HG02870 (cell line): ENCODE measurements around the gene GSX2.
"Not testable (repeated sequence)": the region's sequence is repeated elsewhere in the genome, so short reads cannot be mapped to it uniquely, and the experiment has no call there.

Experiments
- ATAC-seq: cut with Tn5 transposase; IDR thresholded peaks from one replicate; pipeline ENCODE4 v1.9.1; 2021; ENCODE audit warnings: mild to moderate bottlenecking, moderate library complexity; ENCODE audit not compliant: unreplicated experiment

GSX2 gene

DNA sequence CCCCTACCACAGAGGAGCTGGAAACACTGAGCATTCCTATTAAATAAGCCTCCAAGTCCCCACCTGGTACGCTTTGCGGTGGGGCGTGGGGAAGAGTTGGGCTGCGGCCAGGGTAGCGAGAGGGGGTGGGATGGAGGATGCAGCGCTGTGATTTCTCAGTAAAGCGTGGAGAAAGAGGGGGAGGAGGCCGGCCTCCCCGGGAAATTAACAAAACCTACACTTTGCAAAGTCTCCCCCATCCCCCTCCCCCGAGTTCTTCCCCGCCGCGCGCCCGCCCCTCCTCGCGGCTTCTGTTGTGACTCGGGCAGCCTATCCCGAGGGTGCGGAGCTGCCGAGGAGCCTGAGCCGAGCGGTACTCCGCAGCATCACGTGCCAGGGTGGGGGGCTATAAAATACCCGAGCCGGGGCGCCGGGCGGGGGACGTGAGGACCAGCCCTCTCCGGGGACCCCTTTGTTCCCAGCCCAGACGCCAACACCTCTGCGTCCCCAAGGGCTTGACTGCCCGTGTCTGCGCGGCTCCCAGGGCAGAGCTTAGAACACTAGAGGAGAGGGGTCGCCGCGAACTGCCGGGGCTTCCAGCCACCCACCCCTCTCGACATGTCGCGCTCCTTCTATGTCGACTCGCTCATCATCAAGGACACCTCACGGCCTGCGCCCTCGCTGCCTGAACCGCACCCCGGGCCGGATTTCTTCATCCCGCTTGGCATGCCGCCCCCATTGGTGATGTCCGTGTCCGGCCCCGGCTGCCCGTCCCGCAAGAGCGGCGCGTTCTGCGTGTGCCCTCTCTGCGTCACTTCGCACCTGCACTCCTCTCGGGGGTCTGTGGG is at the start of gene GSX2:
Gene GSX2, plus strand, starts transcription at position 416 of the 827 bp plus-strand sequence. Its CDS starts 182 bp downstream, at position 598.
- ATAC-seq, result no peak

DNA sequence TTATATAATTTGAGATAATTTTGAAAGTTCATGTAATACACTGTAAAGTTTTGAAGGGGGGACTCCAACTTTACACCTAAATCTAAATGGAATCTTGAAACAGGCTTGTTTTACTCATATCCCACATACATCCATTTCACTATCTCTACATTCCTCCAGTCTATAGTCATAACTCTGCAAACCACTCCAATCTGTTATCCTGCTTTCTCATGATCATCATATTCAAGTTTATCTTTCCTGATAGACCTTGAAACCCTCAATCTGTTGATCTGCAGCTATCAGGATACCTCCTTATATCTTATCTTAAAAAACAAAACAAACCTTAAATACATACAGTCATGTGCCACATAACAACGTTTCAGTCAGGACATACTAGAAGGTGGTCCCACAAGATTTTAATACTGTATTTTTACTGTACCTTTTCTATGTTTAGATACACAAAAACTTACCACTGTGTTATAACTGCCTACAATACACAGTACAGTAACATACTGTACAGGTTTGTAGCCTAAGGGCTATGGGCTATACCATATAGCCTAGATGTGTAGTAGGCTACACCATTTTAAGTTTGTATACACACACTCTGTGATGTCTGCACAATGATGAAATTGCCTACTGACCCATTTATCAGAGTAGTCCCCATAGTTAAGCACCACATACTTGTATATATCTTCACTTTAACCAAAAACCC is 49.6 kb upstream of the GSX2 start:
- no peak for ATAC-seq

DNA sequence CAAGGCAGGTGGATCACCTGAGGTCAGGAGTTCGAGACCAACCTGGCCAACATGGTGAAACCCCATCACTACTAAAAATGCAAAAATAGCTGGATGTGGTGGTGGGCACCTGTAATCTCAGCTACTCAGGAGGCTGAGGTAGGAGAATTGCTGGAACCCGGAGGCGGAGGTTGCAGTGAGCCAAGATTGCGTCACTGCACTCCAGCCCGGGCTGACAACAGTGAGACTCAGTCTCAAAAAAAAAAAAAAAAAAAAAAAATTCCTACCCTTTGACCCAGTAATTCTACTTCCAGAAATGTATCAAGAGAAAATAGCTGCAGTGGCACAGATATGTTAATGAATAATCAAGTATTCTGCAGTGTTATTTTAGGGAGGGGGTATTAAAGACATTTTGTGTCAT is 46.6 kb upstream of the GSX2 start:
- ATAC-seq, result not testable (repeated sequence)

DNA sequence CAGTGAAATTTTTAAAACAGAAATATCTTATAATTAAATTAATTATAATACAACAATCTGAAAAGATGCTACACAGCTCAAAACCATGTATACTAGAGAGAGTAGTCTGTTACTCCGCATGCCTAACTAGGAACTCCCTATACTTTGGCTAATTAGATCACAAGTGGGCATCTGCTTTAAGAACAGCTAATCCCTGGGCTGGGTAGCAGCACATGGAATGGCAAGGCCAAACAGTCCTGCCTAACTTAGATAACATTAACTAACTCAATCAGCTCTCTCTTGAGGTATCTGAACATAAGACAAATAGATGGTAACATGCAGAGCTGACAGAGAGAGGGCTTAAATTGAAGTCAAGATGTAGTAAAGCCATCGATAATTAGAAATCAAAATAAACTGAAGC is 45.5 kb upstream of the GSX2 start:
- no peak for ATAC-seq

DNA sequence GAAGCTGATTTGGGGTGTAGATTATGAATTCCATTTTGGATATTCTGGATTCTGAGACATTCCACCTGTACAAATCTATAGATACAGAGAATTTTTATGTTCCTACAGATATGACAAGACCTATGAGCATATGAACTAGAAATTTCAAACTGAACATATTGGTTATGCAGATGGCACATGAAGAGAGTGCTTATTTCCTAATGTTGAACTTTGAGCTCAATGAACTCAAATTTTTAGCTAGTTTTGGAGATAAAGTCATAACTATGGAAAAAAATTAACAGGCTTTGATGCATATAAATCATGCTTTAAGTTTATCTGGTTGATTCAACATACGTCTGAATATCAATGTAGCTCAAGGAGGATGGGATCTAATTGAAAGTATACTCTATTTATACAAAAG is 44.5 kb upstream of the GSX2 start:
- no peak for ATAC-seq

DNA sequence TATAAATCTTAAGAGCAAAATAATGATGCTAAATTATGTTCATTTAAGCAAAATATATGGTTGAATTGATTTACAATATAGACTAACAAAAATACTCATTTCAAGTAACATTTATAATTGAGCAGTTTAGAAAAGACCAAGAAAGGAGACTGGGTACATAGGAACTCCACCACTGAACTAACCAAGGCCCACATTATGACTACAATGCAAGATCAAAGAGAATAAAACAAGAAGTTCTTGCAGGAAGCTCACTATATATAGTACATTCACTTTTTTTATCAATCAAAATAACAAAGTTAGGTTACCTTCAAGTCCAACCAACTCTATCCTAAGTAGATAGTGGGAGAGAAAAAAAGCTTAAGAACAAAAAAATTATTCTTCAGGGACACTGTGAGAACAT is 43.6 kb upstream of the GSX2 start:
- no peak for ATAC-seq

DNA sequence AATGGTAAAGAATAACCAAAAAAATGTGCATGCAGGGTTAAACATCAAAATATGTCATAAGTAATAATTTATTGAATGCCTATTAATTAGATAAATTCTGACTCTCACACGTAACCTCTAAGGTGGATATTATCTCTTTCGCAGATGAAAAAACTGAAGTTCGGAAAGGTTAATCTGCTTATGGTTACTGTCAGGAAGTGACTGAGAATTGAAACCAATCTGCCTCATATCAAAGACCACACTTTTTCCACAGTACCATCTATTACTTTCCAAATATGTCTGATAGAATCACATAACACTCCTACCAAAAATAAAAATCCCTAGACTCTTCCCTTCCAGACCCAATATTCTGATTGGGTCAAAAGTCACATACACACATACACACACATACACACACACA is 41.8 kb upstream of the GSX2 start:
- ATAC-seq, result no peak

DNA sequence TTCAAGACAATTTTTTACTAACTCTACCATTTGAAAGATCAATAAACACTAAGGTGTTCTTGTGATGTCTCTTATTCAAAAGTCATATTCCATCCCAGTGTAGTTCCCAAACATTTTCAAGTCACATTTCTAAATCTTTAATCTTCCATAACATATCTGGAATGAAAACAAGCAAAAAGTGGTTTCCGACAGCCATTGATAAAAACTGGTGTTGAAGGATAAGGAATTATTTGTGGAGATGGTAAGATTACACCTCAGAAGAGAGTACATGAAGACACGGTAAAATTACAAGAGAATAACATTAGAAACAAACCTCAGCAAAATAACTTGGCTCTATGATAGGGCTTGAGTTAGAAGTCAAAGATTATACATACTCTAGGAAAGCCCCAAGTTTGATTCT is 39.8 kb upstream of the GSX2 start:
- no peak for ATAC-seq

DNA sequence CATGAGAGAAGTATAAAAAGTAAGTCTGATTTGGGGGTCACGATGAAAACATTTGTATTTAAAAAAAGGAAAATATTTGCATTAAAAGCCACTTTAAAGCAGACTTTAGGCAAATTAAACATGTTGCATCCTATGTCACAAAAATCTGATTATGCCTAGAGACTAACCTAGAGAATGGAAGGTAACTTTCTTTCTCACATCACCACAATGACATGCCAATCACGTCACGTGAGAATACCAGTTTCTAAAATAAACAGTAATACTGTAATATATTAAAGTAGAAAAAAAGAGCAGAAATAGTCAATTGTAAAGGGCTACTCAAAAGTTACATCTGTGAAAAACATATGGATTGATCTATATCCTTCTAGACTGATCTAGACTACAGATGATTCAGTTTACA is 38.9 kb upstream of the GSX2 start:
- ATAC-seq, result no peak

DNA sequence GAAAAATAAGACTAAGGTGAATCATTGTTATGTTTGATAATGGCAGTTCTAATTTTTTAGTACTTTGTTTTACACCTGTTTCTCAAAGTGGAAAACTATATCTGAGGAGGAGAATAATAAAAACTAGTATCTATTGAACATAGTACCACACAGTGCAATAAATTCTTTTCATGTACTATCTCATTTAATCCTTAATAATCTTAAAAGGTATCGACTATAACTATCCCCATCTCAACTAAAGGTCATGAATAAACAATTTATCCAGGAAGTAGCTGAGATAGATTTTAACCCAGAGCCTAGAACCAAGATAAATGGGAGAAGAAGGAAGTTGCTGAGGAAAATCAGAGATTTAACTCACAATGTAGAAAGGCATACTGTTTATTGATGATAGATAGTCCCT is 38.1 kb upstream of the GSX2 start:
- no peak for ATAC-seq

DNA sequence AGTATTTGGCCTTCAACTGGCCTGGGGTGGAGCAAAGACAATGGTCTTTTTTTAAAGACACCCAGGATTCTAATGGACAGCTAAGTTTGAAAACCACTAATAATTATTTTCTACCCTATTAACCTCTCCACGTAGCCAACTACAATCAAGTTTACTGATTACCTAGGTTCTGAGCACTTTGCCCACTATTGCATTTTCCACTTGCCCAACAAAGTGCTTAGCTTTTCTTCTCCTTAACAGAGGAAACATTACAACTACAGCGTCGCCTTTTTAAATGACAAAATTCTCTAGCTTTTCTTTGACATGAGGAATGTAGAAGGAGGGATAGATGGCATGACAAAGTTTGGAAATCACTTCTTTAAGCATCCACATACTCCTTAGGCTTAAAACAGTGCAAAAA is 37.6 kb upstream of the GSX2 start:
- ATAC-seq, result no peak

DNA sequence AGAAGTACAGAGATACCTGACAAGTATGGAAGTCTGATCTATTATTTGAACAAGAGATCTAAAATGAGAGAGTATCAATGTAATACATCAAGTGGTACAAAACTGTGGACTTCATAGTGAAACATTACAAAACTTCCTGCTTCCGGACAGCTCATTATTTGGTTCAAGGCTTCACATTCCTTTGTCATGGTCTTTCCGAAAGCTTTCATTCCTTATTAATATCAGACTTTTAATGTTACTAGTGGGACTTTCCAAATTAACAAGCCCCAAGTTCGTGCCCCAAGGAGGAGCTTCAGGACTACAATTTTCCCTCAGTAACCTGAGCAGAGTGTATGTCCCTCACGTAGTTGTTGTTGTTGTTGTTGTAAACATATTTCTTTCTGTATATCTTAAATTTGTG is 36.7 kb upstream of the GSX2 start:
- no peak for ATAC-seq

DNA sequence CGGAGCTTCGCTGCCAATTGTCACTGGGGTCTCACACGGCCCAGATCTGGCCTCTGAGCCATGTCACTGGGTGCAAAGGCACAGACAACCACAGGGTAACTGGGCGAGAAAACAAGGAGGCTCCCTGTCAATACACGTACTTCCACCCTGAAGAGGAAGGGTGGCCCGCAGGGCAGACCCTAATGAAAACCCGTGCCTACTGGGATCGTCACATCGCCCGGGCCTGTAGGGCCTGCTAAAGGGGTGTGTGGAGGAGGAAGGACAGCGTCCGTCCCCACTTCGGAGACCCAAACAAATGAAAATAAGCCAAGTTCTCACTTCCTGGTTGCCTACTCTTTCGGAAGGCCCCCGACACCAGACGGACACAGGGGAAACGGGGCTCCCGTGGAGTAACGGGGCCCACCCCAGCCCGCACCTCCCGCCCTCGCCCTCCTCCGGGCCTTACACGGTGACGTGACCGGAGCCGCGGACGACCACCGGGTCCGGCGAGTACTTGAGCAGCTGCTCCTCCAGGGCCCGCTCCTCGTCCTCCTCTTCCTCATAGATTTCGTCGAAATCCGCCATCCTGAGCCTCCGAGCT is 36.1 kb upstream of the GSX2 start:
- peak; percentile 19 for ATAC-seq

DNA sequence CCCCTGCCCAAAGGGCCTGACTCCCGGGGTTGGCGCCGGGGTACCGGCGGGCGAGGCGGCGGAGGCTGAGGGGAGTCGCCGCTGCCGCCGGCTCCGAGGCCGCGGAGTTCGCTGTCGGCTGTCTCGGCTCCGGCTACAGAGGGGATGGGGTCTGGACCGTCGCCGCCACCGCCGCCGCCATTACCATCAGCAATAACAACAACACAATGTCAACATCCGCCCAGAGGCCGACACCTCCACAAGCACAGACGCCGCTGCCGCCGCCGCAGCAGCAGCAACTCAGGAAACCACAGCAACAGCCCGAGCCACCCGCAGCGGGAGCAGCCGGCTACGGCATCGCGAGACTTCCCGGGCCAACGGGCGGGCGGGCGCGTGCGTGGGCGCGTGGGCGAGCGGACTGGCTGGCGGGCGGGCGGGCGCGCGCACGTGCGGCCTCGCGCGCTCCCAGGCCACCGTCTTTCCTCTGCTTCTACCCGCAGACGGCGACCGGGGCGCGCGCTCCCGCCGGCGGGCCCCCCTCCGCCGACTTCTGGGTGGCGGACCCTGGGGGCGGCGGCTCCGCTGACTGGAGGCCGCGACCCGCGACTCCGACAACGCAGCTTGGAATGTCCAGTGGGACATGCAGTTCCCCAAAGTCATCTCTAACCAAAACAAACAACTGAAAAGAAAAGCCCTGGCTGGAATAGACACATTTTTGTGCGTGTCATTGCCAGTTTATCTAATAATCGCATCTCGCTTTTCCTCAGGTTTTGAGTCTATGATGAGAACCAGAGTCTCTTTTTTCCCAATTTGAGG is 35.4 kb upstream of the GSX2 start, which contains the start of gene CHIC2:
Gene CHIC2, minus strand, starts transcription at position 289 of the 795 bp plus-strand sequence. CDS start 305 bp downstream, outside the sequence.
- ATAC-seq, result peak; percentile 94

DNA sequence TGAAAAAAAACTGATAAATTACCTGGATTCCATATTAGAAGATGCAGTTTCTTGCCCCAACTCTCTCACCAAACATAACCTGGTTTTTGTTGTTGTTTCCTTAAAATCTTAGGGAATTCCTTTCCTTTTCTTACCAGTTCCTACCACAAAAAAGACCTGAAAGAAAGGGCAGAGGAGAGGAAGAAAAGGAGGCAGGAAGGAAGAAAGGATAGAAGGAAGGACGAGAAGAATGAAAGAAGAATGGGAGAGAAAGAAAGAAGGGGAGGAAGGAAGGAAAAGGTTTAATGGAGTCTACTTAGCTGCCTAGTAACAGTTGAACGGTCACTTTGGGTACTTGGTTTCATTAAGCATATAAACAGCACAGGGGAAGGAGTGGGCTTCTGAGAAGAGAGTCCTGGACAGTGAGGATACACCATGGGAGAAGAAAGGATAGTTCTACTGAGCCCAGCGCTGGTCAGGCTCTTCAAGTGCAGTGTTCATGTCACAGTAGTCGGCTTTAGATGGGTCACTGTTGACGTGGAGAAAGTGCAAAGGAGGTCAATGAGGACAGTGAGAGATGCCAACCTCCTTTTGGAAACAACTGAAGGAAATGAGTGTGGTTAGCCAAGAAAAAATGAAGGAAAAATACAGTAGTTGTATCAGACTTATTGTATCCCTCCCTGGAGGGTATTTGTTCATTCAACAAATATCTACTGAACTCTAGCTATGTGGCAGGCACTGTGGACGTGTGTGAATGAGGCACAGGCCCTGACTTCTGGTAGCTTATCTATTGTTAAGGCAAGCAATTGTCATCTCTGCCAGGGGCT is 34.5 kb upstream of the GSX2 start:
- ATAC-seq, result no peak

DNA sequence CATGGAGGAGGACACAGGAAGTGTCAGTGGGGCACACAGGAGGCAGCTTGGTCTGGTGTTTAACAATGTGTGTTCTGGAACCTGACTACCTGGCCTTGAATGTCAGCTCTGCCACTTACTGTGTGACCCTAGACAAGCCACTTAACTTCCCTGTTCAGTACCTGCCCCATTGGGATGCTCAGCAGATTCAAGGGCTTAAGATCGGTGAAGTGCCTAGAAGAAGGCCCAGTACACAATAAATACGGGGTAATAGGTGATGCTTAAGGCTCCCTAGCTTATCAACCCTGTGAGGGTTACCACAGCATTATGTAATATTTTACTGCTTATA is 33.9 kb upstream of the GSX2 start:
- no peak for ATAC-seq

DNA sequence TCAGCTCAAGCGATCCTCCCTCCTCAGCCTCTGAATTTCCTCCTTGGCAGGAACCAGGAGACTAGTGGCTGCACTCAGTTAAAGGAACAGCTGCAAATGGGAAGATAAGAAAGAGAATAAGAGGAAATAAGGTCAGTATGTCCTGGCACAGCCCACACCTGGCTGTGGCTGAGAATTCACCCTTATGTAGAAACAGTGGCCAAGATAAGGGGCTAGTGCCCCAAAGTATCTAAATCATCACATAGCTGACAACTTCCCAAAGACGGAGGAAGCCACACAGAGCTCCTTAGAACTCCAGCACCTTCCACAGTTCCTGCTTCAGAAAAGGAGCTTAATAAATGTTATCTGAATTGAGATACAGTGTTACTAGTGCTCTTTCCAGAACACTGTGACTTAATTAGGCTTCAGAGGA is 33.2 kb upstream of the GSX2 start:
- no peak for ATAC-seq

DNA sequence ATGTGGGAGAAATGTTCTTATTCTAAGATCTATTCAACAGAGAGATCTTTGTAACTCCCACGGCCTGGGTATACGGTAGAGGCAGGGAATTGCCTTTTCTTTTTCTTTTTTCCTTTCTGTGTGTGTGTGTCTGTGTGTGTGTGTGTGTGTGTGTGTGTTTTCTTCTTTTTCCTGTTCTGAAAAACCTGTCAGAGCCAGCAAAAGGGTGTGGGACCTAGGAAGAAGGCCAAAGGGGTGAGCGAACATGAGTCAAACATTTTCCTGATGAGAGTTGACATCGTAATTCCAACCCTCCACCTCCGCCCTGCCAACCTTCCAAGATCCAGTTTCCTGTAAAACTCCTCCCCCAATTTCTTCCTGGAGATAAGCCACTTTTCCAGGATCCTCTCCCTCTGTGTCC is 32.8 kb upstream of the GSX2 start:
- ATAC-seq, result no peak

DNA sequence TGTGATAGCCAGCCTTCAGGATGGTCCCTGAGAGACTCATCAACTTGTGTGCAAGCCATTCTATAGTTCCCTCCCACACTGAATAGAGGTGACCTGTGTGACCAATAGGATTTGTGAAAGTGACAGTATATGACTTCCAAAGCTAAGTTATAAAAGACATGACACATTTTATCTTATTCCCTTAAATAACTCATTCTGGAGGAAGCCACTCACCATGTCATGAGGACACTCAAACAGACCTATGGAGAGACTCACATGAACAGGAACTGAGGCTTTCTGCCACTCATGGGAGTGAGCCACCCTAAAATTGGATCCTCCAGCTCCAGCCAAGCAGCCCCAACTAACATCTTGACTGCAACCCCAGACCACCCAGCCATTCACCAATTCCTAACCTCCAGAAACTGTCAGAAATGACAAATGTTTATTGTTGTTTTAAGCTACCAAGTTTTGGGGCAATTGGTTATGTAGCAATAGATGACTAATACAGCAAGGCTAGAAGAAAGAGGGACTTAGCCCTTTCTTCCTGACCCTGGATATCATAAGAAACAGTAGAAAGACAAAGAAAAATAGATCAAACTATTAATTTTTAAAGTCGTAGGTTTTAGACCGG is 26.6 kb upstream of the GSX2 start:
- no peak for ATAC-seq

DNA sequence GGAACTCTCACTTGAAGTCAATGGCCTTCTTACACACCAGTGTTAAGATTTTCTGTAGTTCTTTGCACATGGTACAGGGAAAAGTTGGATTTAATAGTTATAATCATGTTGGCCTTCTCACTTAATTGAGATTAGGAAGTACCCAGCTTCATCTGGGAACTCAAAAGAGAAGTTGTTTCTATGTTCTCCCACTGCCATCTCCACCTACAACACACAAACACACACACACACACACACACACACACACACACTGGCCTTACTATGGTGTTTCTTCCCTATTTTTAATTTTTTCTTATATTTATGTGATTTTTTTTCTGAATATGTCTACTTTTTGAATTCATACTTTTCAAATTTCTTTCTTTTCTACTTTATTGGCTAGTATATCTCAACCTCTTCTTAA is 25.6 kb upstream of the GSX2 start:
- no peak for ATAC-seq
